ENCODE results near the gene DAAM2.

GRCh38 chr6:39765508-39766065, 26.6 kb upstream of the DAAM2 start:
- no peak for TF ChIP-seq POLR2AphosphoS5 (IDR thresholded peaks at IDR 0.05; ENCODE audit: low read depth, low read length)
- no peak for TF ChIP-seq TAF1 (IDR thresholded peaks at IDR 0.05; ENCODE audit: low read depth, low read length)
- TF ChIP-seq POLR2A (IDR thresholded peaks at IDR 0.05; ENCODE audit: low read depth, low read length): no peak
- TF ChIP-seq POU2F2 (IDR thresholded peaks at IDR 0.05; ENCODE audit: low read depth, low read length): no peak
- no peak for TF ChIP-seq SPI1 (IDR thresholded peaks at IDR 0.05; ENCODE audit: low read depth, low read length)
- no peak for TF ChIP-seq PAX5 (IDR thresholded peaks at IDR 0.05; ENCODE audit: insufficient read depth, low read length, severe bottlenecking)

All from GM12891 (cell line).